ENCODE results near the gene CARM1. TPM values are rescaled to one million over a fixed set of nuclear protein-coding genes. Genes with fewer than 3 reads are reported as not detected.

Gene CARM1
- total and polyA plus RNA-seq, 2 of the 13 experiments (the other 11 are each of a cell fraction or from before 2014, with no cell fraction given), result 27.6 to 55.8 TPM

DNA sequence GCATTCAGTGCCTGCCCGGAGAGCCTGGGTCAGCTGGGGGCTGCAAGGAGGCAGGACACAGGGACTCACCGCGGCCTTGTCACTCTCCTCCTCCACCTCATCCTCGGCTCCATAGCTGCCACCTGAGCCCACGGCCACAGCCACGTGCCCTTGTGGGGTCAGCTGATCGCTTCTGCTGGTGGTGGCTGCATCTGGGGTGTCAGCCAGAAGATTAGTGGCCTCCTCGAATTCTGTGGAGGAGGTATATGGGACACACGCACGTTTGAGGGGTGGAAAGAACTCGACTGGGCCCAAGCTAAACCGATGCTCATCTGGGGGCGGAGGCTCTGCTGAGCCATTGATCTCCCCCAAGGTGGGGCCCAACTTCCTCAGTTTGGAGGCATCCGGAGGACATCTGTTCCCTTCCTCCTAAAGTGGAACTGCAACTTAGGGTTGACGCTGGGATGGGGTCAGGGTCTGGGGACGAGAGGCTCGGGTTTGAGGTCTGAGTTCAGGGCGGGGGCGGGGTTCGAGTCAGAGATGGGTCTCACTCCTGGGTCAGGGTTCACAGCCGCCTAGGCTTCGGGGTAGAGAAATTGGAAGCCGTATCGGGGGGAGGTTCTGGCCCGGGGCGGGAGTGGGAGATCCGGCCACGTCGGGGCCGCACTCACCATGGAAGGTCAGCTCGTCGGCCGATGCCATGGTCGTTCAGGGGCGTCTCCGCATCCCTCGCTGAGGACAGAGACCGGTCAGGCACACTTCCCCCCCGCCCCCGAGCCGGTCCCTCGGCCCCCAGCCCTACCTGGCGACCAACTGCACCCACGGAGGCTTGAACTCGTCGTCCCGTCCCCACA is 56.6 kb downstream of the CARM1 start (continued):
- TF ChIP-seq, protein P1, sequence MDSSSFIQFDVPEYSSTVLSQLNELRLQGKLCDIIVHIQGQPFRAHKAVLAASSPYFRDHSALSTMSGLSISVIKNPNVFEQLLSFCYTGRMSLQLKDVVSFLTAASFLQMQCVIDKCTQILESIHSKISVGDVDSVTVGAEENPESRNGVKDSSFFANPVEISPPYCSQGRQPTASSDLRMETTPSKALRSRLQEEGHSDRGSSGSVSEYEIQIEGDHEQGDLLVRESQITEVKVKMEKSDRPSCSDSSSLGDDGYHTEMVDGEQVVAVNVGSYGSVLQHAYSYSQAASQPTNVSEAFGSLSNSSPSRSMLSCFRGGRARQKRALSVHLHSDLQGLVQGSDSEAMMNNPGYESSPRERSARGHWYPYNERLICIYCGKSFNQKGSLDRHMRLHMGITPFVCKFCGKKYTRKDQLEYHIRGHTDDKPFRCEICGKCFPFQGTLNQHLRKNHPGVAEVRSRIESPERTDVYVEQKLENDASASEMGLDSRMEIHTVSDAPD (CRISPR knock-in tag; IDR thresholded peaks at IDR 0.05), result no peak
- TF ChIP-seq ZNF354B (CRISPR knock-in tag; IDR thresholded peaks at IDR 0.05), result 0 out of 2 replicates have a peak, but pooled peaks have one; percentile 34
- TF ChIP-seq NCOA1 (CRISPR knock-in tag; IDR thresholded peaks at IDR 0.05), result 0 out of 2 replicates have a peak, but pooled peaks have one; percentile 44
- TF ChIP-seq ZC3H13 (CRISPR knock-in tag; IDR thresholded peaks at IDR 0.05), result 0 out of 2 replicates have a peak, but pooled peaks have one; percentile 54
- TF ChIP-seq, protein P2, sequence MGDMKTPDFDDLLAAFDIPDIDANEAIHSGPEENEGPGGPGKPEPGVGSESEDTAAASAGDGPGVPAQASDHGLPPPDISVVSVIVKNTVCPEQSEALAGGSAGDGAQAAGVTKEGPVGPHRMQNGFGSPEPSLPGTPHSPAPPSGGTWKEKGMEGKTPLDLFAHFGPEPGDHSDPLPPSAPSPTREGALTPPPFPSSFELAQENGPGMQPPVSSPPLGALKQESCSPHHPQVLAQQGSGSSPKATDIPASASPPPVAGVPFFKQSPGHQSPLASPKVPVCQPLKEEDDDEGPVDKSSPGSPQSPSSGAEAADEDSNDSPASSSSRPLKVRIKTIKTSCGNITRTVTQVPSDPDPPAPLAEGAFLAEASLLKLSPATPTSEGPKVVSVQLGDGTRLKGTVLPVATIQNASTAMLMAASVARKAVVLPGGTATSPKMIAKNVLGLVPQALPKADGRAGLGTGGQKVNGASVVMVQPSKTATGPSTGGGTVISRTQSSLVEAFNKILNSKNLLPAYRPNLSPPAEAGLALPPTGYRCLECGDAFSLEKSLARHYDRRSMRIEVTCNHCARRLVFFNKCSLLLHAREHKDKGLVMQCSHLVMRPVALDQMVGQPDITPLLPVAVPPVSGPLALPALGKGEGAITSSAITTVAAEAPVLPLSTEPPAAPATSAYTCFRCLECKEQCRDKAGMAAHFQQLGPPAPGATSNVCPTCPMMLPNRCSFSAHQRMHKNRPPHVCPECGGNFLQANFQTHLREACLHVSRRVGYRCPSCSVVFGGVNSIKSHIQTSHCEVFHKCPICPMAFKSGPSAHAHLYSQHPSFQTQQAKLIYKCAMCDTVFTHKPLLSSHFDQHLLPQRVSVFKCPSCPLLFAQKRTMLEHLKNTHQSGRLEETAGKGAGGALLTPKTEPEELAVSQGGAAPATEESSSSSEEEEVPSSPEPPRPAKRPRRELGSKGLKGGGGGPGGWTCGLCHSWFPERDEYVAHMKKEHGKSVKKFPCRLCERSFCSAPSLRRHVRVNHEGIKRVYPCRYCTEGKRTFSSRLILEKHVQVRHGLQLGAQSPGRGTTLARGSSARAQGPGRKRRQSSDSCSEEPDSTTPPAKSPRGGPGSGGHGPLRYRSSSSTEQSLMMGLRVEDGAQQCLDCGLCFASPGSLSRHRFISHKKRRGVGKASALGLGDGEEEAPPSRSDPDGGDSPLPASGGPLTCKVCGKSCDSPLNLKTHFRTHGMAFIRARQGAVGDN (CRISPR knock-in tag; IDR thresholded peaks at IDR 0.05), result peak; percentile 64
- TF ChIP-seq, protein P3, sequence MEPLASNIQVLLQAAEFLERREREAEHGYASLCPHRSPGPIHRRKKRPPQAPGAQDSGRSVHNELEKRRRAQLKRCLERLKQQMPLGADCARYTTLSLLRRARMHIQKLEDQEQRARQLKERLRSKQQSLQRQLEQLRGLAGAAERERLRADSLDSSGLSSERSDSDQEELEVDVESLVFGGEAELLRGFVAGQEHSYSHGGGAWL (CRISPR knock-in tag; IDR thresholded peaks at IDR 0.05), result 0 out of 2 replicates have a peak, but pooled peaks have one; percentile 44
- peak; percentile 4; the same call in 1 of the 2 replicates for TF ChIP-seq ERF (CRISPR knock-in tag; IDR thresholded peaks at IDR 0.05)
- TF ChIP-seq ZNF33A (CRISPR knock-in tag; IDR thresholded peaks at IDR 0.05; ENCODE audit: borderline replicate concordance), result 0 out of 2 replicates have a peak, but pooled peaks have one; percentile 27
- TF ChIP-seq, protein P4, sequence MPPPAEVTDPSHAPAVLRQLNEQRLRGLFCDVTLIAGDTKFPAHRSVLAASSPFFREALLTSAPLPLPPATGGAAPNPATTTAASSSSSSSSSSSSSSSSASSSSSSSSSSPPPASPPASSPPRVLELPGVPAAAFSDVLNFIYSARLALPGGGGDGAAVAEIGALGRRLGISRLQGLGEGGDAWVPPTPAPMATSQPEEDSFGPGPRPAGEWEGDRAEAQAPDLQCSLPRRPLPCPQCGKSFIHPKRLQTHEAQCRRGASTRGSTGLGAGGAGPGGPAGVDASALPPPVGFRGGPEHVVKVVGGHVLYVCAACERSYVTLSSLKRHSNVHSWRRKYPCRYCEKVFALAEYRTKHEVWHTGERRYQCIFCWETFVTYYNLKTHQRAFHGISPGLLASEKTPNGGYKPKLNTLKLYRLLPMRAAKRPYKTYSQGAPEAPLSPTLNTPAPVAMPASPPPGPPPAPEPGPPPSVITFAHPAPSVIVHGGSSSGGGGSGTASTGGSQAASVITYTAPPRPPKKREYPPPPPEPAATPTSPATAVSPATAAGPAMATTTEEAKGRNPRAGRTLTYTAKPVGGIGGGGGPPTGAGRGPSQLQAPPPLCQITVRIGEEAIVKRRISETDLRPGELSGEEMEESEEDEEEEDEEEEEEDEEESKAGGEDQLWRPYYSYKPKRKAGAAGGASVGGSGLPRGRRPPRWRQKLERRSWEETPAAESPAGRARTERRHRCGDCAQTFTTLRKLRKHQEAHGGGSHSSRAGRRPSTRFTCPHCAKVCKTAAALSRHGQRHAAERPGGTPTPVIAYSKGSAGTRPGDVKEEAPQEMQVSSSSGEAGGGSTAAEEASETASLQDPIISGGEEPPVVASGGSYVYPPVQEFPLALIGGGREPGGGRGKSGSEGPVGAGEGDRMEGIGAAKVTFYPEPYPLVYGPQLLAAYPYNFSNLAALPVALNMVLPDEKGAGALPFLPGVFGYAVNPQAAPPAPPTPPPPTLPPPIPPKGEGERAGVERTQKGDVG (CRISPR knock-in tag; IDR thresholded peaks at IDR 0.05; ENCODE audit: borderline replicate concordance), result 0 out of 2 replicates have a peak, but pooled peaks have one; percentile 29
- TF ChIP-seq, protein P5, sequence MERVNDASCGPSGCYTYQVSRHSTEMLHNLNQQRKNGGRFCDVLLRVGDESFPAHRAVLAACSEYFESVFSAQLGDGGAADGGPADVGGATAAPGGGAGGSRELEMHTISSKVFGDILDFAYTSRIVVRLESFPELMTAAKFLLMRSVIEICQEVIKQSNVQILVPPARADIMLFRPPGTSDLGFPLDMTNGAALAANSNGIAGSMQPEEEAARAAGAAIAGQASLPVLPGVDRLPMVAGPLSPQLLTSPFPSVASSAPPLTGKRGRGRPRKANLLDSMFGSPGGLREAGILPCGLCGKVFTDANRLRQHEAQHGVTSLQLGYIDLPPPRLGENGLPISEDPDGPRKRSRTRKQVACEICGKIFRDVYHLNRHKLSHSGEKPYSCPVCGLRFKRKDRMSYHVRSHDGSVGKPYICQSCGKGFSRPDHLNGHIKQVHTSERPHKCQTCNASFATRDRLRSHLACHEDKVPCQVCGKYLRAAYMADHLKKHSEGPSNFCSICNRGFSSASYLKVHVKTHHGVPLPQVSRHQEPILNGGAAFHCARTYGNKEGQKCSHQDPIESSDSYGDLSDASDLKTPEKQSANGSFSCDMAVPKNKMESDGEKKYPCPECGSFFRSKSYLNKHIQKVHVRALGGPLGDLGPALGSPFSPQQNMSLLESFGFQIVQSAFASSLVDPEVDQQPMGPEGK (CRISPR knock-in tag; IDR thresholded peaks at IDR 0.05), result no peak
- 0 out of 2 replicates have a peak, but pooled peaks have one; percentile 36 for TF ChIP-seq SIN3A (IDR thresholded peaks at IDR 0.05; ENCODE audit: borderline replicate concordance, low read depth, low read length)
- TF ChIP-seq ZNF850 (CRISPR knock-in tag; conservative IDR thresholded peaks at IDR 0.05), result 0 out of 2 replicates have a peak, but pooled peaks have one; percentile 7
- TF ChIP-seq ZZZ3 (CRISPR knock-in tag; IDR thresholded peaks at IDR 0.05; ENCODE audit: borderline replicate concordance), result 0 out of 2 replicates have a peak, but pooled peaks have one; percentile 5
- TF ChIP-seq, protein P6, sequence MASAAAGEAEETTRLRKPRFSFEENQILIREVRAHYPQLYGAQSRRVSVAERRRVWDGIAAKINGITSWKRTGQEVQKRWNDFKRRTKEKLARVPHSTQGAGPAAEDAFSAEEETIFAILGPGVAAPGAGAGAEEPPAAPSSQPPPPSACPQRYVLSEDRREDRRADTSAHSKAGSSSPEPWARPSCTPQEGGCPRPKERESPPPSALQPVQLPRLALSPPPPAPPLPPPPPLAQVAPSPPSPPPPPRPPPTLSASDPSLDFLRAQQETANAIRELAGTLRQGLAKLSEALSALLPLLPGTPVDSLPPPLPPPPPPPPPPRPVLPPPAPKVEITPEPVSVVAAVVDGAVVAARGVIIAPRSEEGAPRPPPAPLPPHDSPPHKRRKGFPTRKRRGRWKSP (CRISPR knock-in tag; IDR thresholded peaks at IDR 0.05), result 0 out of 2 replicates have a peak, but pooled peaks have one; percentile 0
